PFSK-1 (cell line): Measurements from ENCODE around the gene ZNF408.
A peak's percentile ranks its signal among the peaks of the same experiment; 100 is the strongest.

Experiments used
- FOXP2 ChIP-seq: optimal IDR thresholded peaks from 2 replicates; pipeline ENCODE3; 2011; ENCODE audit warnings: borderline replicate concordance, control low read depth, inconsistent platforms; ENCODE audit not compliant: insufficient read depth; ENCODE audit errors: extremely low read length, extremely low read depth
- POLR2AphosphoS5 ChIP-seq: IDR thresholded peaks from 2 replicates; pipeline ENCODE4 v1.6.1; 2012; ENCODE audit warnings: low read depth, mild to moderate bottlenecking, control low read depth, low read length, moderate library complexity
- SIN3A ChIP-seq: IDR thresholded peaks from 2 replicates; pipeline ENCODE4 v1.6.1; 2012; ENCODE audit warnings: mild to moderate bottlenecking, low read length, moderate library complexity, borderline replicate concordance; ENCODE audit not compliant: insufficient read depth
- TAF1 ChIP-seq: IDR thresholded peaks from 2 replicates; pipeline ENCODE4 v1.6.1; 2012; ENCODE audit warnings: low read length, control low read depth, borderline replicate concordance; ENCODE audit not compliant: insufficient read depth
- TF ChIP-seq, protein P1 (sequence below), 2 experiments: IDR thresholded peaks; 2 replicates each; pipeline versions ENCODE4 v1.6.1 to v1.8.0; 2011 to 2012; ENCODE audit warnings: low read depth in 2 of 2, low read length in 2 of 2, control low read depth in 1 of 2, inconsistent platforms in 1 of 2, mild to moderate bottlenecking in 1 of 2, moderate library complexity in 1 of 2; ENCODE audit not compliant: insufficient read depth in 1 of 2

Gene ZNF408

DNA sequence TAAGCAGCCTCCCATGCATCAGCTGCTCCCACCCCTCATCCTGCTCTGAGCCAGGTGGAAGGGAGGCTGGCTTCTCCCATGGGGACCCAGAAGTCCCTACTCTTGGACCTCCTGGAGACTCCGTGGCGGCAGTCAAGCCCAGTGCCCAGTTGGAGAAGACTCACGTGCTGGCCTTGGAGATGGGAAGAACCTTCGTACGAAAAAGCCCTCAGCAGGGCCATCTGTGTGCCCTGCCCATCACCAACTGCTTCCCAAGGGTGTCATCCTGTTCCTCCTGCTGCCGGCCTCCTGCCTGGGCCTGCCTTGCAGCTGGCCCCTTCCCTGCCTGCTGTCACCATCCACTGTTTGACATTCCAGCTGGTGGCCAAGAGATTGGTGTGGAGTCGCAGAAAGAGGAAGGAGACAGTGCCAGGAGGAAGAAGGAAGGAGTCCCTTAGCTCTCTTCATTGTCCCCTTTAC is 28.4 kb upstream of the ZNF408 start:
- TF ChIP-seq FOXP2 = no peak
- TF ChIP-seq, protein P1, sequence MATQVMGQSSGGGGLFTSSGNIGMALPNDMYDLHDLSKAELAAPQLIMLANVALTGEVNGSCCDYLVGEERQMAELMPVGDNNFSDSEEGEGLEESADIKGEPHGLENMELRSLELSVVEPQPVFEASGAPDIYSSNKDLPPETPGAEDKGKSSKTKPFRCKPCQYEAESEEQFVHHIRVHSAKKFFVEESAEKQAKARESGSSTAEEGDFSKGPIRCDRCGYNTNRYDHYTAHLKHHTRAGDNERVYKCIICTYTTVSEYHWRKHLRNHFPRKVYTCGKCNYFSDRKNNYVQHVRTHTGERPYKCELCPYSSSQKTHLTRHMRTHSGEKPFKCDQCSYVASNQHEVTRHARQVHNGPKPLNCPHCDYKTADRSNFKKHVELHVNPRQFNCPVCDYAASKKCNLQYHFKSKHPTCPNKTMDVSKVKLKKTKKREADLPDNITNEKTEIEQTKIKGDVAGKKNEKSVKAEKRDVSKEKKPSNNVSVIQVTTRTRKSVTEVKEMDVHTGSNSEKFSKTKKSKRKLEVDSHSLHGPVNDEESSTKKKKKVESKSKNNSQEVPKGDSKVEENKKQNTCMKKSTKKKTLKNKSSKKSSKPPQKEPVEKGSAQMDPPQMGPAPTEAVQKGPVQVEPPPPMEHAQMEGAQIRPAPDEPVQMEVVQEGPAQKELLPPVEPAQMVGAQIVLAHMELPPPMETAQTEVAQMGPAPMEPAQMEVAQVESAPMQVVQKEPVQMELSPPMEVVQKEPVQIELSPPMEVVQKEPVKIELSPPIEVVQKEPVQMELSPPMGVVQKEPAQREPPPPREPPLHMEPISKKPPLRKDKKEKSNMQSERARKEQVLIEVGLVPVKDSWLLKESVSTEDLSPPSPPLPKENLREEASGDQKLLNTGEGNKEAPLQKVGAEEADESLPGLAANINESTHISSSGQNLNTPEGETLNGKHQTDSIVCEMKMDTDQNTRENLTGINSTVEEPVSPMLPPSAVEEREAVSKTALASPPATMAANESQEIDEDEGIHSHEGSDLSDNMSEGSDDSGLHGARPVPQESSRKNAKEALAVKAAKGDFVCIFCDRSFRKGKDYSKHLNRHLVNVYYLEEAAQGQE (IDR thresholded peaks at IDR 0.05; ENCODE audit: insufficient read depth in 1 of 2, low read depth in 2 of 2, low read length in 2 of 2) = no peak
- no peak for TF ChIP-seq TAF1
- TF ChIP-seq POLR2AphosphoS5 = no peak
- TF ChIP-seq SIN3A = no peak

GRCh38 chr11:46673713-46674462 is 26.9 kb upstream of the ZNF408 start:
- TF ChIP-seq SIN3A = no peak
- TF ChIP-seq, protein P1 (IDR thresholded peaks at IDR 0.05; ENCODE audit: insufficient read depth in 1 of 2, low read depth in 2 of 2, low read length in 2 of 2) = no peak
- TF ChIP-seq POLR2AphosphoS5 = no peak
- TF ChIP-seq FOXP2 = no peak
- TF ChIP-seq TAF1 = no peak

- no peak for TF ChIP-seq FOXP2
- TF ChIP-seq SIN3A = no peak
- no peak for TF ChIP-seq TAF1
- no peak for TF ChIP-seq POLR2AphosphoS5
- TF ChIP-seq, protein P1 (IDR thresholded peaks at IDR 0.05; ENCODE audit: insufficient read depth in 1 of 2, low read depth in 2 of 2, low read length in 2 of 2) = no peak
These were observed 26.2 kb upstream of the ZNF408 start for GRCh38 chr11:46674463-46675287.

DNA sequence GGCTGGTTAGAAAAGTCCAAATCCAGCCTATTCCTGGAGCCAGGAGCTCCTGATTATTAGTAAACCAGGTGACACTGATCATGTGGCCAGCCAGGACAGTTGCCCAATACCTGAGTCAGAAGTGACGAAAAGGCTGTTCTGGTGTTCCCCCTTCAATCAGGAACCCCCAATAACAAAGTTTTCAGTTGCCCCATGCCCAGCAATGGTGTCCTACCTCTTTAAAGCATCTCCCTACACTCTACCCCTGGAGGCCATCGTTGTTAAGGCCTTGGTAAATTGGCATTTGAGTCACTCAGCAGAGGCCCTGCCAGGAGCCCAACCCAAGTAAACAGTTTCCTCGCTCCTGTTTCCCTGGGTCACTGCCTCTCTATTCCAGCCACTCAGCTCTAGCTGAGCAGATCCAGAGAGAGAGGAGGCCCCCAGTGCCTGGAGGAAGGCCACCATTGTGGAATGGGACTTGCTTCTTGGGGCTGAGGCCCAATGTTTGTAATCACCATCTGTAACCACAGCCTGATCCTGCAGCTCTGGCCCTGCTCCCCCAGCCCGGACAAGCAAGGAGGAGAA is 25.5 kb upstream of the ZNF408 start:
- TF ChIP-seq FOXP2 (no peak), SIN3A (no peak), POLR2AphosphoS5 (no peak), TAF1 (peak; percentile 50; the same call in 1 of the 2 replicates)
- TF ChIP-seq, protein P1 (IDR thresholded peaks at IDR 0.05; ENCODE audit: insufficient read depth in 1 of 2, low read depth in 2 of 2, low read length in 2 of 2) = no peak
